Caco-2 (cell line): ENCODE measurements around the gene ERF. TPM values are rescaled to one million over a fixed set of nuclear protein-coding genes. Genes with fewer than 3 reads are reported as not detected.

ENCODE experiments used
- total RNA-seq: library from RNA; stranded (reverse); gene quantifications from 2 replicates; pipeline ENCODE4 v1.2.3, GENCODE V29; 2022

Gene ERF
- total RNA-seq, 1 experiment from 2014 or later = 149 TPM

Other genes starting within 250 kb of the ERF start
- gene GRIK5, start 184.9 kb downstream of the ERF start, total RNA-seq = 0.30 and 0.48 TPM in 2 replicates
- 22.4 and 22.7 TPM in 2 replicates for gene ZNF574, start 179.0 kb downstream of the ERF start, total RNA-seq
- 0.95 and 1.5 TPM in 2 replicates for gene POU2F2, start 122.7 kb downstream of the ERF start, total RNA-seq
- 31.2 and 31.4 TPM in 2 replicates for gene DEDD2, start 37.5 kb downstream of the ERF start, total RNA-seq
- 19.4 and 22.6 TPM in 2 replicates for gene ZNF526, start 34.8 kb downstream of the ERF start, total RNA-seq
- 59.6 and 60.2 TPM in 2 replicates for gene GSK3A, start 12.5 kb downstream of the ERF start, total RNA-seq
- 44.8 and 47.8 TPM in 2 replicates for gene CIC, start 14.1 kb upstream of the ERF start, total RNA-seq
- gene PRR19, start 47.0 kb upstream of the ERF start, total RNA-seq = 2.8 and 2.9 TPM in 2 replicates
- 94.0 and 103 TPM in 2 replicates for gene PAFAH1B3, start 47.5 kb upstream of the ERF start, total RNA-seq
- 2.2 and 2.5 TPM in 2 replicates for gene TMEM145, start 58.2 kb upstream of the ERF start, total RNA-seq
- 17.9 and 19.3 TPM in 2 replicates for gene MEGF8, start 70.5 kb upstream of the ERF start, total RNA-seq
- 4.1 and 5.3 TPM in 2 replicates for gene CNFN, start 135.2 kb upstream of the ERF start, total RNA-seq
- 20.0 and 21.7 TPM in 2 replicates for gene LIPE, start 172.3 kb upstream of the ERF start, total RNA-seq
- 1.1 and 1.3 TPM in 2 replicates for gene CXCL17, start 187.8 kb upstream of the ERF start, total RNA-seq